ENCODE data around the gene DIPK2B.

DIPK2B gene

GRCh38 chrX:45208121-45208856, 7.6 kb upstream of the DIPK2B start:
- TF ChIP-seq ZFX (IDR thresholded peaks at IDR 0.05) (no peak), CTCF (conservative IDR thresholded peaks at IDR 0.05) (no peak)

GRCh38 chrX:45202171-45202570, 1.5 kb upstream of the DIPK2B start:
- TF ChIP-seq ZFX (IDR thresholded peaks at IDR 0.05), result no peak
- TF ChIP-seq CTCF (conservative IDR thresholded peaks at IDR 0.05), result no peak
- H3K27ac ChIP-seq, result no peak overlapping the region

More at GRCh38 chrX:45208121-45208856, 7.6 kb upstream of the DIPK2B start:
- H3K27ac ChIP-seq, result no peak overlapping the region

- TF ChIP-seq ZFX (IDR thresholded peaks at IDR 0.05), result no peak
- TF ChIP-seq CTCF (conservative IDR thresholded peaks at IDR 0.05), result no peak
- no peak overlapping the region for H3K27ac ChIP-seq
Measured at GRCh38 chrX:45198706-45199105, 2.0 kb downstream of the DIPK2B start.

- H3K27ac ChIP-seq, result no peak overlapping the region
- TF ChIP-seq ZFX (IDR thresholded peaks at IDR 0.05) (no peak), CTCF (conservative IDR thresholded peaks at IDR 0.05) (no peak)
Measured at GRCh38 chrX:45198301-45198700, 2.4 kb downstream of the DIPK2B start.

- H3K27ac ChIP-seq, result no peak overlapping the region
- no peak for TF ChIP-seq CTCF (conservative IDR thresholded peaks at IDR 0.05)
- no peak for TF ChIP-seq ZFX (IDR thresholded peaks at IDR 0.05)
Measured at GRCh38 chrX:45196701-45197100, 4.0 kb downstream of the DIPK2B start.

- no peak overlapping the region for H3K27ac ChIP-seq
- TF ChIP-seq CTCF (conservative IDR thresholded peaks at IDR 0.05) (no peak), ZFX (IDR thresholded peaks at IDR 0.05) (no peak)
Measured at GRCh38 chrX:45191820-45192409, 8.8 kb downstream of the DIPK2B start.

GRCh38 chrX:45191383-45191782, 9.3 kb downstream of the DIPK2B start:
- TF ChIP-seq ZFX (IDR thresholded peaks at IDR 0.05) (no peak), CTCF (conservative IDR thresholded peaks at IDR 0.05) (no peak)
- no peak overlapping the region for H3K27ac ChIP-seq
